ENCODE data around the gene ZFYVE28.

Gene ZFYVE28

GRCh38 chr4:2354760-2355159 lies 63.7 kb downstream of the ZFYVE28 start:
- TF ChIP-seq, protein P1, sequence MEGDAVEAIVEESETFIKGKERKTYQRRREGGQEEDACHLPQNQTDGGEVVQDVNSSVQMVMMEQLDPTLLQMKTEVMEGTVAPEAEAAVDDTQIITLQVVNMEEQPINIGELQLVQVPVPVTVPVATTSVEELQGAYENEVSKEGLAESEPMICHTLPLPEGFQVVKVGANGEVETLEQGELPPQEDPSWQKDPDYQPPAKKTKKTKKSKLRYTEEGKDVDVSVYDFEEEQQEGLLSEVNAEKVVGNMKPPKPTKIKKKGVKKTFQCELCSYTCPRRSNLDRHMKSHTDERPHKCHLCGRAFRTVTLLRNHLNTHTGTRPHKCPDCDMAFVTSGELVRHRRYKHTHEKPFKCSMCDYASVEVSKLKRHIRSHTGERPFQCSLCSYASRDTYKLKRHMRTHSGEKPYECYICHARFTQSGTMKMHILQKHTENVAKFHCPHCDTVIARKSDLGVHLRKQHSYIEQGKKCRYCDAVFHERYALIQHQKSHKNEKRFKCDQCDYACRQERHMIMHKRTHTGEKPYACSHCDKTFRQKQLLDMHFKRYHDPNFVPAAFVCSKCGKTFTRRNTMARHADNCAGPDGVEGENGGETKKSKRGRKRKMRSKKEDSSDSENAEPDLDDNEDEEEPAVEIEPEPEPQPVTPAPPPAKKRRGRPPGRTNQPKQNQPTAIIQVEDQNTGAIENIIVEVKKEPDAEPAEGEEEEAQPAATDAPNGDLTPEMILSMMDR (IDR thresholded peaks at IDR 0.05; ENCODE audit: control extremely low read depth, extremely low read depth, low read depth, missing control alignments): no peak
- CTCF ChIA-PET: interaction anchor here (1.7 kb wide), 1 partner anchor 135 kb away, joined by 5 read pairs; no protein-coding TSS in a partner anchor
- DNase-seq (ENCODE audit: extremely low spot score): no peak
- POLR2A ChIA-PET: interaction anchor here (0.7 kb wide), 1 partner anchor 213 kb away, joined by 3 read pairs; no protein-coding TSS in a partner anchor

DNA sequence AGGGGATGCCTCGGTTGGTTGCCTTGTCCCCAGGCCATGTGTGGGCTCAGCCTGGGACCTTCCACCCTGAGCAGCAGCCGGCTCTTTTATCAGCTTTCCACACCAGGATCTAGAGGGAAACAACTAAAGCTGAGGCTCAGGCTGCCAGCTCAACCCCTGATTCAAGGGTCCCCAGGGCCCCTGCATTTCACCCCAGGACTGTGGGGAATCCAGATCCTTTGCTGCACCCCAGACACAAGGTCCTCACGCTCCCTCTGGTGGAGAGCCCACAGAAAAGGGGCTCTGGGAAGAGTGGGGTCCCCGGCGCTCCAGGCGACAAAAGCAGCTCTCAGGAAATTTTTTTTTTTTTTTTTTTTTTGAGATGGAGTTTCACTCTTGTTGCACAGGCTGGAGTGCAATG lies 64.3 kb downstream of the ZFYVE28 start:
- TF ChIP-seq, protein P1 (IDR thresholded peaks at IDR 0.05; ENCODE audit: control extremely low read depth, extremely low read depth, low read depth, missing control alignments): peak; percentile 19
- no peak for DNase-seq (ENCODE audit: extremely low spot score)
- POLR2A ChIA-PET: no interaction called here
- CTCF ChIA-PET: interaction anchor here (1.7 kb wide), 1 partner anchor 134 kb away, joined by 5 read pairs; no protein-coding TSS in a partner anchor

- CTCF ChIA-PET: interaction anchor here (1.7 kb wide), 1 partner anchor 134 kb away, joined by 5 read pairs; no protein-coding TSS in a partner anchor
- POLR2A ChIA-PET: no interaction called here
- no peak for DNase-seq (ENCODE audit: extremely low spot score)
- TF ChIP-seq, protein P1 (IDR thresholded peaks at IDR 0.05; ENCODE audit: control extremely low read depth, extremely low read depth, low read depth, missing control alignments): no peak
Measured at GRCh38 chr4:2353222-2354107, 65.0 kb downstream of the ZFYVE28 start.

- no peak for DNase-seq (ENCODE audit: extremely low spot score)
- ChIA-PET POLR2A (no interaction called here), CTCF (interaction anchor here (1.4 kb wide), 1 partner anchor 132 kb away, joined by 5 read pairs; no protein-coding TSS in a partner anchor)
- TF ChIP-seq, protein P1 (IDR thresholded peaks at IDR 0.05; ENCODE audit: control extremely low read depth, extremely low read depth, low read depth, missing control alignments): no peak
Measured at GRCh38 chr4:2352729-2353221, 65.7 kb downstream of the ZFYVE28 start.

DNA sequence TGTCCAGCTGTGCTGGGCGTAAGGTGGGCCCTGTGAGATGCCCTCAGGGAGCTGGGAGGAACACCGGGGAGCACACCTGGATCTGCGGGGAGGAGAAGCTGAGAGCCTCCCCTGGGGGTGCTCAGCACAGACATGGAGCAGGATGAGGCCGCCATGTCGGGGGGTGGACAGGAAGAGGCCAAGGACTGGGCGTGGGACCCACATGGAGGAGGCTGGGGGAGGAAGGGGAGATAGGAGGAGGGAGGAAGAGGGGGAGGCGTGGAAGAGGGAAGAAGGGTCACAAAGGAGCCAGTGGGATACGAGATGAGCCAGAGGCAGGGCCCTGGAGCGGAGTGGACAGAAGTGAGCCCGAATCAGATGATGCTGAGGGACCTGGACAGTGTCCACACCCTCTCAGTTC lies 66.3 kb downstream of the ZFYVE28 start:
- CTCF ChIA-PET: interaction anchor here (1.4 kb wide), 1 partner anchor 132 kb away, joined by 5 read pairs; no protein-coding TSS in a partner anchor
- DNase-seq (ENCODE audit: extremely low spot score): no peak
- TF ChIP-seq, protein P1 (IDR thresholded peaks at IDR 0.05; ENCODE audit: control extremely low read depth, extremely low read depth, low read depth, missing control alignments): no peak
- POLR2A ChIA-PET: no interaction called here

- POLR2A ChIA-PET: no interaction called here
Measured at GRCh38 chr4:2350982-2351381, 67.5 kb downstream of the ZFYVE28 start.

More at GRCh38 chr4:2350982-2351381, 67.5 kb downstream of the ZFYVE28 start:
- CTCF ChIA-PET: no interaction called here
- DNase-seq (ENCODE audit: extremely low spot score): no peak
- TF ChIP-seq, protein P1 (IDR thresholded peaks at IDR 0.05; ENCODE audit: control extremely low read depth, extremely low read depth, low read depth, missing control alignments): no peak
